Adrenal gland (tissue), 12 donors: ENCODE results near the gene WDFY4. TPM values are rescaled to one million over a fixed set of nuclear protein-coding genes. Genes with fewer than 3 reads are reported as not detected.

ENCODE experiments used
- DNase-seq, 7 donors: peaks; one replicate each; pipeline ENCODE4 v3.0.0-alpha.2; 2019 to 2020
- H3K27ac ChIP-seq, 5 donors: fragments of 200-600 bp; sonication (generic) in 4 of 5; 1 replicate in 3 of 5; 2 replicates in 2 of 5; pipeline versions ENCODE4 v1.5.1 to v1.8.0; 2016 to 2020; ENCODE audit warnings: mild to moderate bottlenecking in 1 of 5
- H3K27me3 ChIP-seq: fragments of 200-600 bp; 2 replicates; pipeline ENCODE4 v1.8.0; 2021
- H3K36me3 ChIP-seq, 2 donors: fragments of 200-600 bp; replicated peaks in 1 of 2; 1 replicate in 1 of 2; 2 replicates in 1 of 2; pipeline versions ENCODE4 v1.5.1 to v1.8.0; 2018 to 2022
- H3K4me1 ChIP-seq, 2 donors: fragments of 200-600 bp; replicated peaks in 1 of 2; 1 replicate in 1 of 2; 2 replicates in 1 of 2; pipeline versions ENCODE4 v1.5.1 to v1.8.0; 2018 to 2021
- H3K4me3 ChIP-seq, 4 donors: fragments of 200-600 bp; sonication (generic) in 3 of 4; one replicate each; pipeline ENCODE4 v1.5.1; 2016 to 2018
- H3K9me3 ChIP-seq, 3 donors: fragments of 200-600 bp; sonication (generic) in 1 of 3; replicated peaks in 1 of 3; 1 replicate in 2 of 3; 2 replicates in 1 of 3; pipeline versions ENCODE4 v1.5.1 to v1.8.0; 2016 to 2021
- POLR2A ChIP-seq, 2 donors: fragments of 450-650 bp; IDR thresholded peaks; one replicate each; pipeline ENCODE4 v1.6.1; 2017; ENCODE audit warnings: antibody characterized with exemption in 2 of 2, mild to moderate bottlenecking in 2 of 2, moderate library complexity in 1 of 2
- WGBS, 4 donors: extraction: QIAGEN DNeasy Blood & Tissue Kit in 2 of 4; methylation state at CpG; one replicate each; pipeline versions ENCODE4 v1.1.5 to v1.1.7; 2013 to 2017; 5-methylcytosine and 5-hydroxymethylcytosine counted together
- intact Hi-C, 2 donors: fragments of 100-400 bp; cut with DNase I; formaldehyde crosslinking; loops; one replicate each; pipeline versions ENCODE4 v1.14.1 to v1.15.0; 2022 to 2023
- polyA plus RNA-seq, 3 donors: library from polyadenylated mRNA; stranded (reverse); fragments of 200-250 nt in 2 of 3; fragments of 350-450 nt in 1 of 3; fragmentation: Illumina TruSeq in 1 of 3; extraction: RNeasy Lipid Tissue Mini Kit (QIAGEN cat#74804) in 1 of 3; gene quantifications; one replicate each; pipeline ENCODE4 v1.2.3, GENCODE V29; 2013 to 2014
- total RNA-seq, 9 donors: library from RNA; depleted of rRNA in 4 of 9; stranded (reverse); fragments of >200 nt in 4 of 9; fragments of 120-200 nt in 1 of 9; fragmentation: NEBNext Ultra II Directional in 1 of 9; extraction: Animal tissue kit (Norgen Biotek cat#: 25700) in 1 of 9; gene quantifications; one replicate each; pipeline versions ENCODE4 v1.1.0 to v1.2.4, GENCODE V29; 2013 to 2023
- TF ChIP-seq, protein P1 (sequence below), 6 experiments: fragments of 450-650 bp in 4 of 6; fragments of 200-600 bp in 2 of 6; sonication (generic) in 1 of 6; IDR thresholded peaks; 1 replicate in 5 of 6; 2 replicates in 1 of 6; pipeline versions ENCODE4 v1.5.1 to v1.8.0; 2016 to 2021; ENCODE audit warnings: antibody characterized with exemption in 6 of 6, mild to moderate bottlenecking in 2 of 6, moderate library complexity in 1 of 6
- donor health status: healthy with polysubstance abuse.
- donor health status: Bipolar disorder and iron deficiency.
- donor health status: DM: yes; HTN: yes; CAD: no.
- donor health status: DM: no; HTN: no; CAD: no.
- donor health status: DM: no; HTN: no; CAD: no.
- donor health status: DM: yes; HTN: yes; CAD: no.

WDFY4 gene
- total and polyA plus RNA-seq, 12 donors = 0.61 to 9.9 (median 5.7) TPM

GRCh38 chr10:48907730-48908129 is 223.1 kb downstream of the WDFY4 start:
- no peak for DNase-seq
- intact Hi-C loops = no loop called here
- H3K4me1 ChIP-seq = no peaks in the 10 kb centered on the region
- H3K36me3 ChIP-seq = no peaks in the 10 kb centered on the region
- TF ChIP-seq POLR2A (IDR thresholded peaks at IDR 0.05) = no peak
- TF ChIP-seq, protein P1, sequence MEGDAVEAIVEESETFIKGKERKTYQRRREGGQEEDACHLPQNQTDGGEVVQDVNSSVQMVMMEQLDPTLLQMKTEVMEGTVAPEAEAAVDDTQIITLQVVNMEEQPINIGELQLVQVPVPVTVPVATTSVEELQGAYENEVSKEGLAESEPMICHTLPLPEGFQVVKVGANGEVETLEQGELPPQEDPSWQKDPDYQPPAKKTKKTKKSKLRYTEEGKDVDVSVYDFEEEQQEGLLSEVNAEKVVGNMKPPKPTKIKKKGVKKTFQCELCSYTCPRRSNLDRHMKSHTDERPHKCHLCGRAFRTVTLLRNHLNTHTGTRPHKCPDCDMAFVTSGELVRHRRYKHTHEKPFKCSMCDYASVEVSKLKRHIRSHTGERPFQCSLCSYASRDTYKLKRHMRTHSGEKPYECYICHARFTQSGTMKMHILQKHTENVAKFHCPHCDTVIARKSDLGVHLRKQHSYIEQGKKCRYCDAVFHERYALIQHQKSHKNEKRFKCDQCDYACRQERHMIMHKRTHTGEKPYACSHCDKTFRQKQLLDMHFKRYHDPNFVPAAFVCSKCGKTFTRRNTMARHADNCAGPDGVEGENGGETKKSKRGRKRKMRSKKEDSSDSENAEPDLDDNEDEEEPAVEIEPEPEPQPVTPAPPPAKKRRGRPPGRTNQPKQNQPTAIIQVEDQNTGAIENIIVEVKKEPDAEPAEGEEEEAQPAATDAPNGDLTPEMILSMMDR (IDR thresholded peaks at IDR 0.05) = no peak
- no peak overlapping the region for H3K4me3 ChIP-seq
- peaks cover 3% of the 10 kb centered on the region for H3K27me3 ChIP-seq
- H3K9me3 ChIP-seq = no peaks in the 10 kb centered on the region
- 82 to 100% (median 89%) methylated on average over 2 to 4 of the region's 4 CpGs for WGBS, 4 donors
- no peak overlapping the region for H3K27ac ChIP-seq

DNA sequence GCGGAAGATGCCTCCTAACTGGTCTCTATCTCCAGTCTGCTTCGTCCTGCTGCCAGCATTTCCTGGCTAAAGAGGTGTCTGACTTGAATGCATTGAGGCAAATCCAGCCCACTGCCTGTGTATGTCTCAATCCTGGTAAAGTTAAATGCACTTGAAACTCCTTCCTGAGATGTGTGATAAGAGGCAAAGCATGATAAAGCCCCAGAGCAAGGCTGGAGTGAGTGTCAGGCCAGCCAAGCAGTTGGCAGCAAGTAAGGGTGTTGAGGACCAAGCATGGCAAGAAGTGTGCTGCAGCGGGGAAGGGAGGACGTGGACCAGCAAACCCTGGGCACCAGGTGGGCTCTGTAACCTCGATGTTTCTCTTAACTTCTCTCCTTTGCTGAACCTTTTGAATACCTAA is 225.9 kb downstream of the WDFY4 start:
- intact Hi-C loops = no loop called here
- H3K4me3 ChIP-seq = no peak overlapping the region
- no peaks in the 10 kb centered on the region for H3K36me3 ChIP-seq
- no peak for DNase-seq
- WGBS, 4 donors = 71 to 79% (median 77%) methylated on average over 5 of the region's 5 CpGs
- H3K27me3 ChIP-seq = peaks cover 3% of the 10 kb centered on the region
- no peaks in the 10 kb centered on the region for H3K9me3 ChIP-seq
- no peak overlapping the region for H3K27ac ChIP-seq
- TF ChIP-seq, protein P1 (IDR thresholded peaks at IDR 0.05) = no peak
- no peak for TF ChIP-seq POLR2A (IDR thresholded peaks at IDR 0.05)
- no peaks in the 10 kb centered on the region for H3K4me1 ChIP-seq

- WGBS, 4 donors = 83 to 98% (median 88%) methylated on average over 7 to 14 of the region's 14 CpGs
- Histone ChIP-seq H3K4me1 (no peaks in the 10 kb centered on the region), H3K4me3 (no peak overlapping the region), H3K27me3 (peaks cover 3% of the 10 kb centered on the region), H3K36me3 (no peaks in the 10 kb centered on the region), H3K9me3 (no peaks in the 10 kb centered on the region), H3K27ac (no peak overlapping the region)
- TF ChIP-seq, protein P1 (IDR thresholded peaks at IDR 0.05) = no peak
- TF ChIP-seq POLR2A (IDR thresholded peaks at IDR 0.05) = no peak
- DNase-seq = no peak
- intact Hi-C loops = no loop called here
Measured at GRCh38 chr10:48913674-48914073, 229.0 kb downstream of the WDFY4 start.

DNA sequence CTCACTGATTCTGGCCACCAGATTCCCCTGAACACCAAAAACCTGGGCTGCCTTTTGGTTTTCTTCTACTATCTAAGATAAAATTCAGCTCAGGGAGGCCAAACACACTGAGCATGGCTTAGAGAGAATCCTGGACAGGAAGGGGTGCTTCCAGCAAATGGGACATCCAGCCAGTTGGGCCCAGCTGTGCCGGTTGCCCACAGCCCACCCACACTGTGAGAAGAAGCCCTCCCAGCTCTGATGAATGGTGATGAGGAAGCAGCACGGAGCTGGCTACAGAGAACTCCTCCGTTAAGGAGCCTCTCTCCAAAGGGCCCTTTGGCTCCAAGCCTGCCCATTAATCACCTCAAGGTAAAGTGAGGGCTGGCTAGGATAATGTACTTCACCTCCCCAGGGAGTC is 239.1 kb downstream of the WDFY4 start:
- no peaks in the 10 kb centered on the region for H3K36me3 ChIP-seq
- intact Hi-C loops = no loop called here
- H3K27ac ChIP-seq = no peak overlapping the region
- no peak for TF ChIP-seq POLR2A (IDR thresholded peaks at IDR 0.05)
- TF ChIP-seq, protein P1 (IDR thresholded peaks at IDR 0.05) = no peak
- H3K4me3 ChIP-seq = no peak overlapping the region
- no peaks in the 10 kb centered on the region for H3K27me3 ChIP-seq
- H3K4me1 ChIP-seq = no peaks in the 10 kb centered on the region
- 36 to 54% (median 41%) methylated on average over 2 to 3 of the region's 3 CpGs; no CpG with 5 or more reads in 1 of the 4 donors for WGBS, 4 donors
- no peak for DNase-seq
- H3K9me3 ChIP-seq = no peaks in the 10 kb centered on the region
